ENCODE data around the gene C1orf35.

Gene C1orf35

GRCh38 chr1:228063251-228064191, 39.6 kb downstream of the C1orf35 start:
- DNase-seq (ENCODE audit: low spot score) = no peak

GRCh38 chr1:228062812-228063211, 40.3 kb downstream of the C1orf35 start:
- DNase-seq (ENCODE audit: low spot score) = no peak

DNA sequence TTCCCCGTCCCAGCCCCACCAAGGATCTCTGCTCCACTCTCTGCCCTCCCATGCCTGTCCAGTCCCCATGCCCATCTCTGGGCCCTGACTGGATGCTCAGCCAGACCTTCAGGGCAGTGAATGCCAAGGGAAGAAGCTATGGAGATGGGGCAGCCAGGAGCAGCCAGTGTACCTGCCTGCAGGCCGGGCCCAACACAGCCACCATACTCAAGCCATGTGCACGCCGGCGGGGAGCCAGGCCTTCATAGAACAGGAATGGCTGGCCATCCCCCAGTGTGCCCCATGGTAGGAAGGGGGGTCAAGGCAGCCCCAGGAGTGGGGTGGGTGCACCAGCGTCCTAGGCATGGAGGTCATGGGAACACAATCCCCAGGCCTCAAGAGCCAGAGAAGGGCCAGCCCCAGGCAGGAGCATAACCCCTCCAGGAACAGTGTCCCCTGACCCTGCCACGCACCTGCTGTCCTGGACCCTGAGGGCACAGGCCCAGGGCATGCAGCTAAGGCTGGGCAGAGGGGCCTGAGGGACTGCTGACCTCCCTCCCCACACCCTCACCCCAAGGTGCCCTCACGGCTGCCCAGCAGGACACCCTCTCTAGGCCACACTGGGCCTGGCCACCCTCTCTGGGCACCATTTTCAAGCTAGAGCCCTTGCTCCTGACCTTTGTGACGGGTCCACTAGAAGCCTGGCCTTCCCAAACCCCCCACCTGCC, 40.9 kb downstream of the C1orf35 start:
- no peak for DNase-seq (ENCODE audit: low spot score)

- no peak for DNase-seq (ENCODE audit: low spot score)
Measured at GRCh38 chr1:228061411-228062084, 41.6 kb downstream of the C1orf35 start.

DNA sequence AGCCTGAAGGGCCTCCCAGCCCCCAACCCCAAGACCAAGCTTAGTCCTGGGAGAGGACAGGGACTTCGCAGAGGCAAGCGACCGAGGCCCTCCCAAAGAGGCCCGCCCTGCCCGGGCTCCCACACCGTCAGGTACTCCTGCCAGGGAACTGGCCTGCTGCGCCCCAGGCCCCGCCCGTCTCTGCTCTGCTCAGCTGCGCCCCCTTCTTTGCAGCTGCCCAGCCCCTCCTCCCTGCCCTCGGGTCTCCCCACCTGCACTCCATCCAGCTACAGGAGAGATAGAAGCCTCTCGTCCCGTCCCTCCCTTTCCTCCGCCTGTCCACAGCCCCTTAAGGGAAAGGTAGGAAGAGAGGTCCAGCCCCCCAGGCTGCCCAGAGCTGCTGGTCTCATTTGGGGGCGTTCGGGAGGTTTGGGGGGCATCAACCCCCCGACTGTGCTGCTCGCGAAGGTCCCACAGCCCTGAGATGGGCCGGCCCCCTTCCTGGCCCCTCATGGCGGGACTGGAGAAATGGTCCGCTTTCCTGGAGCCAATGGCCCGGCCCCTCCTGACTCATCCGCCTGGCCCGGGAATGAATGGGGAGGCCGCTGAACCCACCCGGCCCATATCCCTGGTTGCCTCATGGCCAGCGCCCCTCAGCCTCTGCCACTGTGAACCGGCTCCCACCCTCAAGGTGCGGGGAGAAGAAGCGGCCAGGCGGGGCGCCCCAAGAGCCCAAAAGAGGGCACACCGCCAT, 42.5 kb downstream of the C1orf35 start:
- no peak for DNase-seq (ENCODE audit: low spot score)

GRCh38 chr1:228059634-228060457, 43.3 kb downstream of the C1orf35 start:
- DNase-seq (ENCODE audit: low spot score) = peak; percentile 78

DNA sequence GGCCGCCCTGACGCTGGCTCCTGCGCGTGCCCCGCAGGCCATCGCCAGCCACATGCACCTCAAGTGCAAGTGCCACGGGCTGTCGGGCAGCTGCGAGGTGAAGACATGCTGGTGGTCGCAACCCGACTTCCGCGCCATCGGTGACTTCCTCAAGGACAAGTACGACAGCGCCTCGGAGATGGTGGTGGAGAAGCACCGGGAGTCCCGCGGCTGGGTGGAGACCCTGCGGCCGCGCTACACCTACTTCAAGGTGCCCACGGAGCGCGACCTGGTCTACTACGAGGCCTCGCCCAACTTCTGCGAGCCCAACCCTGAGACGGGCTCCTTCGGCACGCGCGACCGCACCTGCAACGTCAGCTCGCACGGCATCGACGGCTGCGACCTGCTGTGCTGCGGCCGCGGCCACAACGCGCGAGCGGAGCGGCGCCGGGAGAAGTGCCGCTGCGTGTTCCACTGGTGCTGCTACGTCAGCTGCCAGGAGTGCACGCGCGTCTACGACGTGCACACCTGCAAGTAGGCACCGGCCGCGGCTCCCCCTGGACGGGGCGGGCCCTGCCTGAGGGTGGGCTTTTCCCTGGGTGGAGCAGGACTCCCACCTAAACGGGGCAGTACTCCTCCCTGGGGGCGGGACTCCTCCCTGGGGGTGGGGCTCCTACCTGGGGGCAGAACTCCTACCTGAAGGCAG, 44.0 kb downstream of the C1orf35 start:
- DNase-seq (ENCODE audit: low spot score) = peak; percentile 46

DNA sequence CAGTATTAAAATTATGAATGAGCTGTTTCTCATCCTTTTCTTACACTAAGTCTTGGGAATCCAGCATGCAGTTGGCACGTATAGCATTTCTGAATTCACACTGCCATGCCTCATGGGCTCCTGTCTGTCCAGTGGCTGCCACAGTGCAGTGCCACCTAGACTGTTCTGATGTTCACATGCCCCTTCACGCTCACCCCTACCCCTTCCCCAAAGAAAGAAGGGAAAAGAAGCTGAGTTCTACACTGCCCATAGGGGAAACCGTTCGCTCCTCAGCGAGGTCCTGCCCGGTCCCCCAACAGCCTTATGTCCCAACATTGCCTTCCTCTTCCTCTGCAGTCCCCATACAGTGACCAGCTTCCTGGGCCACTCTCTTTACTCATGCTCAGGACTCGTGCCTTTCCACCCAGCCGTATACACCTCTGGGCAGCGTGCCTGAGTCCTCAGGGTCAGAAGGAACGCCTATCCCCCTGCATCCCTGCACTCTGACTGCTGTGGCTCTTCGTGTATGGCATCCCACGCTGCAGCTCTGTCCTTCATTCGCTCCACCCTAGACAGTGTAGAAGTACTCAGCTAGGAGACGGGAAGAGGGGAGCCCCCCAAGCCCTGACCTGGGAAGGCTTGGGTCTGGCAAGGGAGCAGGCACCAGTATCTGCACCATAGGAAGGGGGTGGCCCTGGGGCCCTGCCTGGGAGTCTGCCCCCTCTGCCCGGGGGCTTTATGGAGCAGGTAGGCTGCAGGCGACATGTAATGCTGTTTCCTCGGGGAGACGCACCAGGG, 44.8 kb downstream of the C1orf35 start:
- no peak for DNase-seq (ENCODE audit: low spot score)

Data from CD4-positive, alpha-beta T cell treated with Interleukin-2 at 100 ng/mL for 4 hours (primary cell).